ACC112 (cell line): Measurements from ENCODE around the gene LYST.
"Not testable (repeated sequence)": the region's sequence is repeated elsewhere in the genome, so short reads cannot be mapped to it uniquely, and the experiment has no call there.

Experiments used
- H2AFZ ChIP-seq: fragments of 200-600 bp; sonication (generic); one replicate; pipeline ENCODE4 v1.6.0; 2017; ENCODE audit warnings: antibody characterized with exemption, low read length; ENCODE audit not compliant: unreplicated experiment
- H3K27ac ChIP-seq: fragments of 200-600 bp; sonication (generic); 2 replicates; pipeline ENCODE4 v1.5.1; 2014; ENCODE audit warnings: low read depth, mild to moderate bottlenecking, antibody characterized with exemption, low read length, moderate library complexity
- H3K27me3 ChIP-seq: fragments of 200-600 bp; sonication (generic); 2 replicates; pipeline ENCODE4 v1.6.1; 2014; ENCODE audit warnings: mild to moderate bottlenecking, antibody characterized with exemption, low read length, moderate library complexity, mixed read lengths; ENCODE audit not compliant: insufficient read depth
- H3K36me3 ChIP-seq: fragments of 200-600 bp; sonication (generic); 2 replicates; pipeline ENCODE4 v1.6.1; 2016; ENCODE audit warnings: mild to moderate bottlenecking, antibody characterized with exemption, low read length, moderate library complexity, mixed read lengths; ENCODE audit not compliant: insufficient read depth
- H3K4me1 ChIP-seq: fragments of 200-600 bp; sonication (generic); one replicate; pipeline ENCODE4 v1.6.1; 2016; ENCODE audit warnings: low read length, mixed read lengths; ENCODE audit not compliant: insufficient read depth, unreplicated experiment, control insufficient read depth
- H3K4me3 ChIP-seq: fragments of 200-600 bp; sonication (generic); 2 replicates; pipeline ENCODE4 v1.5.1; 2014; ENCODE audit warnings: mild to moderate bottlenecking, low read depth, low read length
- H3K79me2 ChIP-seq: fragments of 200-600 bp; sonication (generic); one replicate; pipeline ENCODE4 v1.6.0; 2016; ENCODE audit warnings: low read length; ENCODE audit not compliant: control insufficient read depth, unreplicated experiment, insufficient read depth

LYST gene

DNA sequence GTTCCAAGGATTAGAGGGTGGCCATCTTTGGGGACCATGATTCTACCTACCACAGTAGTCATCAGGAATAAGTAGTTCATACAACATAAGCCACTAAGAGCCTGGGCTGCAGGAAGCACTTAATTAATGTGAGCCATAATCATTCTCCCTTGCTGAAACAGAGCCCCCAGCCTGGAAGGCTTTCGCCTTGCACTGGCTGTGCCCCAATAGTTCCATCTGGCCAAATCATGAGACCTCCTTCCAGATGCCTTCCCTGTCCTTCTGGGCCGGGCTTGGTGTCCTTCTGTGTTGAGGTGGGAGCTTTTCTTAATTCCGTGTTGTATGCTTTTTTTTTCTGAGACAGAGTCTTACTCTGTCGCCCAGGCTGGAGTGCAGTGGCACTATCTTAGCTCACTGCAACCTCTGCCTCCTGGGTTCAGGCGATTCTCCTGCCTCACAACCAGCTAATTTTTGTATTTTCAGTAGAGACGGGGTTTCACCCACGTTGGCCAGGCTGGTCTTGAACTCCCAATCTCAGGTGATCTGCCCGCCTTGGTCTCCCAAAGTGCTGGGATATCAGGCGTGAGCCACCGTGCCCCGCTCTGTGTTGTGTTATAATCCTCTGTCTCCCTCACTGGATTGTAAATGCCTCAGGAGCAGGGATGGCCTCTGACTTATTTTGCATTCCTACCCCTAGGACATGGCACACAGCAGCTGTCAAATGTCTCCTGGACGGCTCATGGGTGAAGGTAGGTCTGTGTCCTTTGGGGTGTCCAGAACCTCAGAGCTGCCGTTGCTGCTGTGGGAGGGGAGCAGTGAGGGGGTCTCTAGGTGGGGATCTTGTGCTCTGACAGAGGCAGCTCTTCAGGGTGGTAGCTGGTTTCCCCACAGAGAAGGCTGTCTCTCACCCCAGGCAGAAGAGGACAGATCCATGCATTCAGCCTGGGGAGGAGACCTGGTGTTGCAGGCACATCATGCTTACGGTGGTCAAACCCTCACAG is 227.2 kb downstream of the LYST start:
- H3K27me3 ChIP-seq = peaks cover 12% of the 10 kb centered on the region
- no peaks in the 10 kb centered on the region for H3K4me1 ChIP-seq
- no peaks in the 10 kb centered on the region for H3K36me3 ChIP-seq
- no peak overlapping the region for H2AFZ ChIP-seq
- no peaks in the 10 kb centered on the region for H3K79me2 ChIP-seq
- no peak overlapping the region for H3K27ac ChIP-seq
- H3K4me3 ChIP-seq = no peak overlapping the region

DNA sequence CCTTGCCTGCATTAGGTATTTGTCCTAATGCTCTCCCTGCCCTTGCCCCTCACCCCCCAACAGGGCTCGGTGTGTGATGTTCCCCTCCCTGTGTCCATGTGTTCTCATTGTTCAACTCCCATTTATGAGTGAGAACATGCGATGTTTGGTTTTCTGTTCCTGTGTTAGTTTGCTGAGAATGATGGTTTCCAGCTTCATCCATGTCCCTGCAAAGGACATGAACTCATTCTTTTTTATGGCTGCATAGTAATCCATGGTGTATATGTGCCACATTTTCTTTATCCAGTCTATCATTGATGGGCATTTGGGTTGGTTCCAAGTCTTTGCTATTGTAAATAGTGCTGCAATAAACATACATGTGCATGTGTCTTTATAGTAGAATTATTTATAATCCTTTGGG is 228.1 kb downstream of the LYST start:
- H3K4me3 ChIP-seq, H3K27me3 ChIP-seq: not testable (repeated sequence)

DNA sequence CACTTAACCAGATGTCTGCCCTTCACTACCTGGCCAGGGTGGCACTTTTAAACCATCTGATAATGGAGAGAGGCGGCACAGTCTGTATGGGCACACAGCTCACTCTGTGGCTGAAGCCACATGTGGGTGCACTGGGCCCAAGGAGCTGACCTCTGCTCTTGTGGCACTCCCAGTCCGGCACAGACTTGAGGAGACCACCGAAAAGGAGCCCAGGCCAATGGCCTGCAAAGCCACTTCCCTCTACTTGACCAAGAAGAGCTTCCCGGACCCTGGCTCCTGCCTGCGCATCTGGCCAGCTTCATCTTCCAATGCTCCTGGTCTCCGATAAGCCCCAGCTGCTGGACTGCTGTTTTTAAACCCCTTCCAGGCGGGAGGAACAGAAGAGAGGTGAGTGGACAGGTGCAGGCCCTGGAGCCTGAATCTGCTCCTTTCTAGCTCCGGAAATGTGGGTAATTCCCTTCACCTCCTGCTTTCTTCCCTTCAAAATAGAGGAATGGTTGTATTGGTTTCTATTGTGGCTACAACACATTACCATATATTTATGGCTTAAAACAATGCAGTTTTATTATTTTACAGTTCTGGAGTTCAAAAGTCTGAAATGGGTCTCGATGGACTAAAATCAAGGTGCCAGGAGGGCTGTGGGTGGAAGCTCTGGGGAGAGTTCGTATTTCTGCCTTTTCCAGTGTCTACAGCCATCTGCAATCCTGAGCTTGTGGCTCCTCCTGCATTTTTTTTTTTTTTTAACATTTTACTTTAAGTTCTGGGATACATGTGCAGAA is 228.8 kb downstream of the LYST start:
- H3K36me3 ChIP-seq = no peaks in the 10 kb centered on the region
- H3K27ac ChIP-seq = no peak overlapping the region
- no peak overlapping the region for H2AFZ ChIP-seq
- H3K4me3 ChIP-seq = no peak overlapping the region
- peaks cover 9% of the 10 kb centered on the region; the same call in 1 of the 2 replicates for H3K27me3 ChIP-seq
- H3K79me2 ChIP-seq = no peaks in the 10 kb centered on the region
- H3K4me1 ChIP-seq = no peaks in the 10 kb centered on the region

More for the DNA sequence above, 228.1 kb downstream of the LYST start:
- not testable (repeated sequence) for H3K4me1 ChIP-seq, H3K36me3 ChIP-seq, H3K27ac ChIP-seq, H3K79me2 ChIP-seq, H2AFZ ChIP-seq

DNA sequence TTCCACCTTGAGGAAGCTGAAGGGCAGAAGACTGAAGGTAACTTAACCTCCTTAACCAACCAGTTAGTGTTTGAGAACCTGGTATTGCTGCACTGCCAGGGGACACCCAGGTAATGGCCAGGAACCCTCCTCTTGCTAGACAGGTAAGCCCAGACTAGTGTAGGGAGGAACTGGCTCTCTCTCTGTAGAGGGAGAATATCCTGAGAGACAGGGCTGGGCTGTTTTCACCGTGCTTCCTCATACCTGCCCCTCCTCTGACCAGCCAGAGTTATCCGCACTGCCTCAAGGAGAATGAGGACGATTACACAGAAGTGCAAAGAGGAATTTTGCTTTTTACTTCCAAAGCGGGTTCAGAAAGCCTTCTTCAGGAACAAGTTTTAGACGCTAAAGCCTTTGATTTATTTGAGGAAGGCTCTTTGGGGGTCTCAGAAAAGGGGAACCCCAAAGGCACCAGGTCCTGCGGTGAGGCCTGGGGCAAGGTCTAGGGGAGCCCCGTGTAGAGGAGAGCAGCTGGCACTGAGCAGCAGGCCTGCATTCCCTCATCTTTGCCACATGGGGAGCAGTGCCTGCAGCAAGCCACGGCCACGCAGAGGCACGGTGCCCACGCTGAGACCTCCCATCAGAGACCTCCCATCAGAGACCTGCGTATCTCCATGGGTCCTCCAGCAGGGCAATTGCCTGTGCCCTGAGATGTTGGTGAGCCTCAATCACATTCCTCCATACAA is 230.6 kb downstream of the LYST start:
- H2AFZ ChIP-seq = no peak overlapping the region
- H3K27ac ChIP-seq = no peak overlapping the region
- H3K79me2 ChIP-seq = no peaks in the 10 kb centered on the region

DNA sequence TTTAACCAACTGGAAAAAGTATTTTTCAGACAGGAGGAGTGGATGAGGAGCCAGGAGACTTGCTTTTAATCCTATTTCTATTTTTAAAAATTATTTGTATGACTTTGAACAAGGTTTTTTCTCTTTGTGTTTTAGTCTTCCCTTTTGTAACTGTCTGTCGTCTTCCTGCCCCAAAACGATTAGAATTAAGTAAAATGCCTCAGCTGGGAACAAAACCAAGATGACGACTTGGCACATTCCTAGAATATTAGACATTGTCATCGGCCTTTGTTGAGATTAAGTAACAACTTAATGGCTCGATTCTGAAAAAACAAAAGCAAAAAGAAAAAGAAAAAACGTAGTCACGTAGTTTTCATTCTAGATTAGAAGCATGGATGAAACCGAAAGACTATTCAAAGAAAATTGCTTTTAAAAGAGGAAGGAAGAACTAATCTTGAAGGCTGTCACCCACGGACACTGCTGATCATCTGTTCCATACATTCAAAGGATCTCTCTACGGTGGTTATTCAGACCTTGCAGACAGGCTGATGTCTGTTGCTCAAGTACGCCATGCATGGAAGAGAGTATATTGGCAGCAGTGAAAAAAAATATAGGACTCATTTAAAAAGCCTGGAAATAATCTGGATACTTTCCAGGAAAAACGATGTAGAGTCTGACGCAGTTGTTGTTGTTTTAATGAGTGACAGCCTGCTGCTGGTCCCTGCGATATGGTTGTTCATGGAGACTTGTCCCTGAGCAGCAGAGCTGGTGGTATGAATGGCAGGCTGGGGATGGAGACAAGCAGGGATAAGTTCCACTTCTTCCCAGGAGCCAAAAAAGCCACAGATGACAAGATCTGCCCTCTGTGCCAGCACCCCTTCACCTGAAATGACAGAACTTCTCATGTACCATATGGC is 234.0 kb downstream of the LYST start:
- H3K27me3 ChIP-seq = peaks cover 5% of the 10 kb centered on the region; the same call in 1 of the 2 replicates
- H3K4me3 ChIP-seq = peak overlapping the region; percentile 86
- no peaks in the 10 kb centered on the region for H3K79me2 ChIP-seq
- H2AFZ ChIP-seq = peak overlapping the region; percentile 93
- peak overlapping the region; percentile 70 for H3K27ac ChIP-seq
- H3K4me1 ChIP-seq = peaks cover 7% of the 10 kb centered on the region
- H3K36me3 ChIP-seq = no peaks in the 10 kb centered on the region

More for the DNA sequence above, 230.6 kb downstream of the LYST start:
- peaks cover 7% of the 10 kb centered on the region for H3K4me1 ChIP-seq
- peaks cover 9% of the 10 kb centered on the region; the same call in 1 of the 2 replicates for H3K27me3 ChIP-seq
- H3K4me3 ChIP-seq = no peak overlapping the region
- H3K36me3 ChIP-seq = no peaks in the 10 kb centered on the region

DNA sequence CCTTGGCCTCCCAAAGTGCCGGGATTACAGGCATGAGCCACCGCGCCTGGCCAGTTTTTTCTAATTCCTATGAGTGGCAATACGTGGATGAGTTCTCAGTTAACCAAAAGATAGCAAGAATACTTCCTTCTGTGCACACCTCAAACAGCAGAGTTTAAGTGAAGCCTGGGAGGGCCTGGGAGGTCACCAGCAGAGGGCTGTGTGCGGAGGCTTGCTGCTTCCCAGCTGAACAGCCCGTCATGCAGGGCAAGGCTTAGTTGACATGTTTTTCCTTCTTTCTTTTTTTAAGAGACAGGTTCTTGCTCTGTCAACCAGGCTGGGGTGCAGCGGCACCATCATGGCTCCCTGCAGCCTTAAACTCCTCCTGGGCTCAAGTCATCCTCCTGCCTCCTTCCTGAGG is 234.9 kb downstream of the LYST start:
- Histone ChIP-seq H3K27ac (no peak overlapping the region), H3K79me2 (no peaks in the 10 kb centered on the region), H3K4me3 (peak overlapping the region; percentile 86; the same call in 1 of the 2 replicates), H3K36me3 (no peaks in the 10 kb centered on the region), H3K27me3 (peaks cover 5% of the 10 kb centered on the region; the same call in 1 of the 2 replicates), H2AFZ (no peak overlapping the region), H3K4me1 (peaks cover 7% of the 10 kb centered on the region)

DNA sequence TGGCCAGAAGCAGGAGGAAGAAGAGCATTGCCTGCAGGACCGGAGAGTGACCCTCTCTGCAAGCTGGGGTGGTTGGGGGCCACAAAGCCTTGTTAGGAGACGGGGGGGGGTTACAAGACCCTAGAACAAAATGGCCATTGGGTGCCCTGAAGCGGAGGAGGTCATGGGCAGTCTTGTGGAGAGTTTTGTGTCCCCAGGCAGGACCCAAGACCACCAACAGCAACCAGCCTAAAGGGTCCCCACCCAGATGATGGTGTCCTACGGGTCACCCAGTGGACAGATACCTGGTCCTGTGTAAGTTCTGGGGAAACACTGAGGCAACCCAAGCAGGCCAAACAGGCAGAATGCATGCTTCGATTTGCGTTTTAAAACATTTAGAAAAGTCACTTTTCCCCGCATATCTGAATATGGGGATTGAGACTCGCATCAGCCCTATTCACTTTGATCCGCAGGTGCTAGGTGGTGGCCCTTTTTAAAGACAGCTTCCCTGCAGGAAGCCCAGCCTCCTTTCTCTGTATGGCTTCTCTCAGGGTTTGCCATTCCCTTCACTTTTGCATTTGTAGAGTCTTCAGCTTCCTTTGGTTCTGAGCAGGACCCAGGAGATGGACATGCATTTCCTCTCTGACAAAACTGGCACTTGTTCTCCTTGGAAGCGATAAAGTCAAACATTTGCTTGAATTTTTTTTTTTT is 238.2 kb downstream of the LYST start:
- peaks cover 7% of the 10 kb centered on the region for H3K4me1 ChIP-seq
- H3K79me2 ChIP-seq = no peaks in the 10 kb centered on the region
- no peak overlapping the region for H2AFZ ChIP-seq
- no peaks in the 10 kb centered on the region for H3K36me3 ChIP-seq
- no peaks in the 10 kb centered on the region for H3K27me3 ChIP-seq
- no peak overlapping the region for H3K27ac ChIP-seq
- no peak overlapping the region for H3K4me3 ChIP-seq

DNA sequence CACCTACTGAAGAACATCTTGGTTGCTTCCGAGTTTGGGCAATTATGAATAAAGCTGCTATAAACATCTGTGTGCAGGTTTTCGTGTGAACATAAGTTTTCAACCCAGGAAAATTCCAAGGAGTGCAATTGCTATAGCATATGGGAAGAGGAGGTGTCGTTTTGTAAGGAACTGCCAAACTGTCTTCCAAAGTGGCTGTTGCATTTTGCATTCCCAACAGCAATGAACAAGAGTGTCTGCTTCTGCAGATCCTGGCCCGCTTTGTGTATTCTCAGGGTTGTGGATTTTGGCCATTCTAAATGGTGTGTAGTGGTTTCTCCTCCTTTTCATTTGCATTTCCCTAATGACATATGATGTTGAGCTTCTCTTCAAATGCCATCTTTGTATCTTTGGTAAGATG is 240.9 kb downstream of the LYST start:
- Histone ChIP-seq H3K36me3 (no peaks in the 10 kb centered on the region), H3K27ac (no peak overlapping the region), H2AFZ (no peak overlapping the region), H3K4me3 (no peak overlapping the region), H3K27me3 (no peaks in the 10 kb centered on the region), H3K4me1 (peaks cover 3% of the 10 kb centered on the region), H3K79me2 (no peaks in the 10 kb centered on the region)

DNA sequence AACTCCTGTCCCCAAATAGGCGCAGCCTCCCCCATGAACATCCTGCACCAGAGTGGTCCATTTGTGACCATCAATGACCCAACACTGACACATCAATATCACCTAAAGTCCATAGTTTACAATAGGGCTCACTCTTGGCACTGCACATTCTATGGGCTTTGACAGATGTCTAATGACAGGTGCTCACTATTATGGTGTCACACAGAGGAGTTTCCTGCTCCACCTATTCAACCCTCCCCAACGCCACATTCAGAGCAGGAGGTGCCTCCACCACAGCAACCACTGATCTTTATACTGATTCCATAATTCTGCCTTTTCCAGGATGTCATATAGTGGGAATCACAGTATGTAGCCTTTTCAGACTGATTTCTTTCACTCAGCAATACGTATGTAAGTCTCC is 241.4 kb downstream of the LYST start:
- Histone ChIP-seq H3K4me3 (no peak overlapping the region), H2AFZ (no peak overlapping the region), H3K27ac (no peak overlapping the region), H3K36me3 (no peaks in the 10 kb centered on the region), H3K4me1 (peaks cover 3% of the 10 kb centered on the region), H3K27me3 (no peaks in the 10 kb centered on the region), H3K79me2 (no peaks in the 10 kb centered on the region)
